Measurements from ENCODE around the gene RPN2. TPM values are rescaled to one million over a fixed set of nuclear protein-coding genes. Genes with fewer than 3 reads are reported as not detected.

Gene RPN2
- total RNA-seq, result 173 and 218 TPM in 2 replicates

- peak within 1 kb of the TSS; percentile 94 for H3K4me3 ChIP-seq (ENCODE audit: low read depth, low read length)
- DNase-seq (ENCODE audit: low read depth), result peak; percentile 98
- TF ChIP-seq CTCF (IDR thresholded peaks at IDR 0.05; ENCODE audit: insufficient read depth, low read depth, low read length), result no peak
Observed at GRCh38 chr20:37178839-37179682, at the start of gene RPN2, which contains the start of gene MROH8. Gene RPN2 (plus strand): TSS chr20:37179330. CDS start chr20:37179357, 27 bp downstream. Gene MROH8 (minus strand): TSS chr20:37179548.

GRCh38 chr20:37131486-37131885 lies 47.6 kb upstream of the RPN2 start:
- no peak for DNase-seq (ENCODE audit: low read depth)
- TF ChIP-seq CTCF (IDR thresholded peaks at IDR 0.05; ENCODE audit: insufficient read depth, low read depth, low read length), result no peak
- H3K4me3 ChIP-seq (ENCODE audit: low read depth, low read length), result no peak overlapping the region

- no peak for DNase-seq (ENCODE audit: low read depth)
- TF ChIP-seq CTCF (IDR thresholded peaks at IDR 0.05; ENCODE audit: insufficient read depth, low read depth, low read length), result no peak
- H3K4me3 ChIP-seq (ENCODE audit: low read depth, low read length), result no peak overlapping the region
Observed at GRCh38 chr20:37133952-37134351, 45.2 kb upstream of the RPN2 start.

GRCh38 chr20:37137547-37137946 lies 41.6 kb upstream of the RPN2 start:
- no peak overlapping the region for H3K4me3 ChIP-seq (ENCODE audit: low read depth, low read length)
- peak; percentile 9 for DNase-seq (ENCODE audit: low read depth)
- TF ChIP-seq CTCF (IDR thresholded peaks at IDR 0.05; ENCODE audit: insufficient read depth, low read depth, low read length), result no peak

- no peak overlapping the region for H3K4me3 ChIP-seq (ENCODE audit: low read depth, low read length)
- TF ChIP-seq CTCF (IDR thresholded peaks at IDR 0.05; ENCODE audit: insufficient read depth, low read depth, low read length), result no peak
- peak; percentile 51 for DNase-seq (ENCODE audit: low read depth)
Observed at GRCh38 chr20:37142708-37143107, 36.4 kb upstream of the RPN2 start.

- no peak for TF ChIP-seq CTCF (IDR thresholded peaks at IDR 0.05; ENCODE audit: insufficient read depth, low read depth, low read length)
- no peak overlapping the region for H3K4me3 ChIP-seq (ENCODE audit: low read depth, low read length)
- peak; percentile 17 for DNase-seq (ENCODE audit: low read depth)
Observed at GRCh38 chr20:37144856-37145404, 34.2 kb upstream of the RPN2 start.
